ENCODE measurements around the gene FAM53A. TPM values are rescaled to one million over a fixed set of nuclear protein-coding genes. Genes with fewer than 3 reads are reported as not detected.
A peak's percentile ranks its signal among the peaks of the same experiment; 100 is the strongest.

Gene FAM53A
- polyA plus RNA-seq, 2 donors, result 1.2 to 1.3 TPM

DNA sequence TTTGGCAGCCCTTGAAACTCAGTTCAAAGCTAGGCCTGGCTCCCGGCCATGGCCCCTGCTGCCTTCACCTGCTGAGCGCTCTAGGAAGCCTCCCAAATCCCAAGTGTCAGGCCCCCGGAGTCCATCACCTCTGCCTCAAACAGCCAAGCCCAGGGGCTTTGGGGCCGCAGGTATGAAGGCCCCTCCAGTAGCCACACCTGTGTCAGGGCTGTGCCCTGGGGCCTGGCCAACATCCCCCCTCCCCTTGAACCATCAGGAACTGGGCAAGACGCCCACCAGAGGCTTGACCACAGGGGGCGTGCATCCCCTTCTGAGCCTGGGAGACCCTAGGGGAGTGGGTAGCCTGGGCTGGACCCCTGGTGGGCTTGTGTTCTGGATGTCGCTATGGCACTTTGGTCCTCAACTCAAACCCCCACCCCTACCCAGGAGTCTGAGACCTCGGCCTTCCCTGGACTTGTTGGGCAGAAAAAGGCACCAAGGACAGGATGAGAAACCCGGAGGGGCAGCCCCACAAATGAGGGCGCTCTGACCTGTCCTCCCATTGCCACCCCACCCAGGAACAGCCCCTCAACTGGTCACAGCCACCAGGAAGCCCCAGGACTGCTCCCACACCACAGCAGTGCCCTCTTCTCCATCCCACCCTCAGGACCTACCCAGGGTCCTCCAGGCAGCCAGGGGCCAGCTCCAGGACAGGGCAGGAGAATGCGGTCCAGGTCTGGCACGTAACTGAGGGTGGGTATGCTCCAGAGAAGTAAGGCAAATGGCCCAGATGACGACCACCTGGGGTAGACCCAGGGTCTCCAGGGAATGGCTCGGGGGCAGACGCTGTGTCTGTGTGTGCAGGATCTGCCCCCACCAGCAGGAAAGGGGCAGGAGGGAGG is 32.2 kb upstream of the FAM53A start:
- peaks cover 5 to 25% of the 10 kb centered on the region in 2 donors for H3K36me3 ChIP-seq (ENCODE audit: control insufficient read depth in 2 of 2, insufficient read depth in 2 of 2, low read length in 1 of 2)
- no peak overlapping the region for H3K27ac ChIP-seq (ENCODE audit: low read depth in 2 of 2, low read length in 1 of 2)
- H3K4me1 ChIP-seq (ENCODE audit: control insufficient read depth in 2 of 2, insufficient read depth in 2 of 2, low read length in 1 of 2), result peaks cover 13 to 30% of the 10 kb centered on the region in 2 donors
- no peaks in the 10 kb centered on the region for H3K9me3 ChIP-seq (ENCODE audit: control insufficient read depth in 2 of 2, insufficient read depth in 1 of 2, low read depth in 1 of 2, low read length in 1 of 2)
- no peaks in the 10 kb centered on the region for H3K27me3 ChIP-seq (ENCODE audit: control insufficient read depth in 1 of 2, insufficient read depth in 2 of 2, low read length in 2 of 2)
- 83 to 84% methylated on average over 15 of the region's 15 CpGs for WGBS, 2 donors
- H3K4me3 ChIP-seq (ENCODE audit: low read depth in 1 of 2, low read length in 2 of 2), result no peak overlapping the region

DNA sequence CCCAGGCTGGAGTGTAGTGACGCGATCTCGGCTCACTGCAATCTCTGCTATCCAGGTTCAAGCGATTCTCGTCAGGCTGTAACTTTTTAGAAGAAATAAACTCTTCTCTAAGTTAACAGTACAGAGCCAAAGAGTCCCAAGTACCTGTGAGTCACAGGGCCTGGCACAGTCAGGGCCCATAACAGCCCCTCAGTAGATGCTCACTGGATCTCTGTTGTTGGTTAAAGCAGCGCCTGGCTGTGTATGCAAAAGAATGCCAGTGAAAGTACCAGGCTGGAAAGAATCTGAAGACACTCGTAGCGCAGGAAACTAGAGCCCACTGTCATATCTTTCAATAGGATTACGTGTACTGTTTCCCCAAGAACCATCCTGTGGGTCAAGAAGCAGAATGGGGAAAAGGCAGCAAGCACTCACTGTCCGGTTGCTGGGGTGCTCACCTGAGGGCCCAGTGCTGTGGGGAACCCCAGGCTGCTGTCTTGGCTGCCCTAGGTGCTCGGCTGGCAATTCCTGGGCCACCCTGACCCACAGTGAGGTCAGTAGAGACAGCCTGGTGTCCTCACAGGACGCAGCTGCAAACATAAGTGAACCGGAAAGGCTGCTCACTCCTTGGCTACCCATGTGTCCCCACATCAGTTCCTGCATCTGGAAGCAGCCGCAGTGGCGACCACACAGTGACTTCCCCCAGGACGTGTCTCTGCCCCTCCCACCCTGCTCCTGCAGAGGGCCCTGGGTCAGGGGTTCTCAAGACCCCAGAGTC is 31.1 kb upstream of the FAM53A start:
- whole genome bisulfite sequencing, 2 donors, result 67 to 73% methylated on average over 16 of the region's 16 CpGs
- Histone ChIP-seq H3K27ac (ENCODE audit: low read depth in 2 of 2, low read length in 1 of 2) (no peak overlapping the region), H3K4me1 (ENCODE audit: control insufficient read depth in 2 of 2, insufficient read depth in 2 of 2, low read length in 1 of 2) (peaks cover 13 to 30% of the 10 kb centered on the region in 2 donors)

DNA sequence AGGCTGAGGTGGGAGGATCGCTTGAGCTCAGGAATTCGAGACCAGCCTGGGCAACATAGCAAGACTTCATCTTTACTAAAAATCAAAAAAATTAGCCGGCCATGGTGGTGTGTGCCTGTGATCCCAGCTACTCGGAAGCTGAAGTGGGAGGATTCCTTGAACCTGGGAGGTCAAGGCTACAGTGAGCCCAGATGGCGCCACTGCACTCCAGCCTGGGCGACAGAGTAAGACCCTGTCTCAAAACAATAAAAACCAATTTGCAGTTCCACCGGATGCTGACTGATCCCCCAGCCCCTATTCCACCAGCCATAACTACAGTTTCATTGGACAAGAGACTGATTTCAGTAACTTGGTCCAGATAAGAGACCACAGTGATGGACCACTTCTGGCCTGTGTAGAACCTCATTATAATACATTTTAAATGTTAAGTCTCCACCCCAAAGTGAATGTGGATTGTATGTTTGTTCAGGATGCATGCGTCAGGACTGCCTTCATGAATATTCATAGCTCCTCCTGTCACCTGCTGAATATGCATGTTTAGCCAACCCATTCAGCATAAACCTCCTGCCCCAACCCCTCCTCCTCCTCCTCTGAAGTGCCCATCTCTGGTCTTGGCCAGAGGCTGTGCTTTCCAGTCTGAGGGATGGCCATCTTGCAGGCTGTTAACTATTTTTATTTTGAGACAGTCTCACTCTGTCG is 30.3 kb upstream of the FAM53A start:
- Histone ChIP-seq H3K4me3 (ENCODE audit: low read depth in 1 of 2, low read length in 2 of 2) (no peak overlapping the region), H3K27ac (ENCODE audit: low read depth in 2 of 2, low read length in 1 of 2) (no peak overlapping the region), H3K4me1 (ENCODE audit: control insufficient read depth in 2 of 2, insufficient read depth in 2 of 2, low read length in 1 of 2) (peaks cover 8 to 23% of the 10 kb centered on the region in 2 donors), H3K36me3 (ENCODE audit: control insufficient read depth in 2 of 2, insufficient read depth in 2 of 2, low read length in 1 of 2) (peaks cover 5 to 27% of the 10 kb centered on the region in 2 donors), H3K9me3 (ENCODE audit: control insufficient read depth in 2 of 2, insufficient read depth in 1 of 2, low read depth in 1 of 2, low read length in 1 of 2) (no peaks in the 10 kb centered on the region), H3K27me3 (ENCODE audit: control insufficient read depth in 1 of 2, insufficient read depth in 2 of 2, low read length in 2 of 2) (no peaks in the 10 kb centered on the region)
- 67 to 68% methylated on average over 9 of the region's 9 CpGs for WGBS, 2 donors

More for the DNA sequence above, 31.1 kb upstream of the FAM53A start:
- no peak overlapping the region for H3K4me3 ChIP-seq (ENCODE audit: low read depth in 1 of 2, low read length in 2 of 2)
- peaks cover 5 to 25% of the 10 kb centered on the region in 2 donors for H3K36me3 ChIP-seq (ENCODE audit: control insufficient read depth in 2 of 2, insufficient read depth in 2 of 2, low read length in 1 of 2)
- H3K27me3 ChIP-seq (ENCODE audit: control insufficient read depth in 1 of 2, insufficient read depth in 2 of 2, low read length in 2 of 2), result no peaks in the 10 kb centered on the region
- H3K9me3 ChIP-seq (ENCODE audit: control insufficient read depth in 2 of 2, insufficient read depth in 1 of 2, low read depth in 1 of 2, low read length in 1 of 2), result no peaks in the 10 kb centered on the region

GRCh38 chr4:1713003-1713851 is 29.1 kb upstream of the FAM53A start:
- Histone ChIP-seq H3K9me3 (ENCODE audit: control insufficient read depth in 2 of 2, insufficient read depth in 1 of 2, low read depth in 1 of 2, low read length in 1 of 2) (no peaks in the 10 kb centered on the region), H3K4me3 (ENCODE audit: low read depth in 1 of 2, low read length in 2 of 2) (peak overlapping the region; percentile 73 to 87), H3K27me3 (ENCODE audit: control insufficient read depth in 1 of 2, insufficient read depth in 2 of 2, low read length in 2 of 2) (no peaks in the 10 kb centered on the region), H3K27ac (ENCODE audit: low read depth in 2 of 2, low read length in 1 of 2) (peak overlapping the region; percentile 99 to 100), H3K4me1 (ENCODE audit: control insufficient read depth in 2 of 2, insufficient read depth in 2 of 2, low read length in 1 of 2) (peaks cover 8 to 19% of the 10 kb centered on the region in 2 donors), H3K36me3 (ENCODE audit: control insufficient read depth in 2 of 2, insufficient read depth in 2 of 2, low read length in 1 of 2) (peaks cover 2 to 25% of the 10 kb centered on the region in 2 donors)
- 17% methylated on average over 35 of the region's 35 CpGs for WGBS, 2 donors

GRCh38 chr4:1712216-1713002 is 28.3 kb upstream of the FAM53A start, which contains the start of gene SLBP:
SLBP (minus strand) TSS chr4:1712319; CDS start chr4:1712188, 131 bp downstream.
- peaks cover 2 to 17% of the 10 kb centered on the region in 2 donors for H3K36me3 ChIP-seq (ENCODE audit: control insufficient read depth in 2 of 2, insufficient read depth in 2 of 2, low read length in 1 of 2)
- H3K4me1 ChIP-seq (ENCODE audit: control insufficient read depth in 2 of 2, insufficient read depth in 2 of 2, low read length in 1 of 2), result peaks cover 3 to 11% of the 10 kb centered on the region in 2 donors
- H3K27ac ChIP-seq (ENCODE audit: low read depth in 2 of 2, low read length in 1 of 2), result peak within 1 kb of the TSS; percentile 99 to 100
- H3K4me3 ChIP-seq (ENCODE audit: low read depth in 1 of 2, low read length in 2 of 2), result peak within 1 kb of the TSS; percentile 73 to 87
- no peaks in the 10 kb centered on the region for H3K9me3 ChIP-seq (ENCODE audit: control insufficient read depth in 2 of 2, insufficient read depth in 1 of 2, low read depth in 1 of 2, low read length in 1 of 2)
- WGBS, 2 donors, result 0 to 1% methylated on average over 85 to 98 of the region's 98 CpGs
- H3K27me3 ChIP-seq (ENCODE audit: control insufficient read depth in 1 of 2, insufficient read depth in 2 of 2, low read length in 2 of 2), result no peaks in the 10 kb centered on the region

DNA sequence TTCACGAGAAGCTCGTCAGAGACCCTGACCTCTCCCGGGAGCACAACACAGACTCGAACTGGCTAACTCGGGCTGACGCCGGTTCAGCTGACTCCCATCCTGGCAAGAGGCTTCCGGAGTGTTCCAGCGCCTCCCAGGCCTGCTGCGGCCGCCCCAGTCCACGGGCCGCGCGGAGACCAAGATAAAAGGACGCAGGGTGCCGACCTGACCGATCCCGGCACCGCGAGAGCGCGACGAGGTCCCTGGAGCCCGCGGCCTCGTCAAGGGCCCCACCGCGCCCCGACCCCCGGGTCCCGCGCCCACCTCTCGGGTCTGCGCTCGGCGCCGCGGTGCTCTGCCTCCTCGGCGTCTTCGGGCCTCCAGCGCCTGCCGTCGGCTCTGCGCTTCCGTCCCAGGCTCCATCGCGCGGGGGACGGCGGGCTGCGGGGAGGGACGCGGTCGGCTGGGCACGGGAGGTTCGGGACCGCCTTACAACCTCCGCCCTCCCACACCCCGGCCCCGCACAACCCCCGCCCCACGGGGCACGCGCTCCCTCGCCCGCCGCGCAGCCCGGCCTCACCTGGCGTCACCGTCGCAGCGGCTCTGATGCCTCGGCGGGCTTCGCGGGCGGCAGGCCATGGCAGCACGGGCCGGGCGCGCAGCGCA is 27.6 kb upstream of the FAM53A start:
- Histone ChIP-seq H3K27ac (ENCODE audit: low read depth in 2 of 2, low read length in 1 of 2) (peak overlapping the region; percentile 99 to 100), H3K9me3 (ENCODE audit: control insufficient read depth in 2 of 2, insufficient read depth in 1 of 2, low read depth in 1 of 2, low read length in 1 of 2) (no peaks in the 10 kb centered on the region), H3K27me3 (ENCODE audit: control insufficient read depth in 1 of 2, insufficient read depth in 2 of 2, low read length in 2 of 2) (no peaks in the 10 kb centered on the region), H3K36me3 (ENCODE audit: control insufficient read depth in 2 of 2, insufficient read depth in 2 of 2, low read length in 1 of 2) (peaks cover 2 to 10% of the 10 kb centered on the region in 2 donors), H3K4me3 (ENCODE audit: low read depth in 1 of 2, low read length in 2 of 2) (peak overlapping the region; percentile 73 to 87), H3K4me1 (ENCODE audit: control insufficient read depth in 2 of 2, insufficient read depth in 2 of 2, low read length in 1 of 2) (peaks cover 3 to 11% of the 10 kb centered on the region in 2 donors)
- 0% methylated on average over 81 to 85 of the region's 85 CpGs for WGBS, 2 donors

GRCh38 chr4:1711055-1711570 is 27.0 kb upstream of the FAM53A start:
- Histone ChIP-seq H3K36me3 (ENCODE audit: control insufficient read depth in 2 of 2, insufficient read depth in 2 of 2, low read length in 1 of 2) (peaks cover under 1 to 10% of the 10 kb centered on the region in 2 donors), H3K4me3 (ENCODE audit: low read depth in 1 of 2, low read length in 2 of 2) (peak overlapping the region; percentile 73 to 87), H3K27me3 (ENCODE audit: control insufficient read depth in 1 of 2, insufficient read depth in 2 of 2, low read length in 2 of 2) (no peaks in the 10 kb centered on the region), H3K27ac (ENCODE audit: low read depth in 2 of 2, low read length in 1 of 2) (peak overlapping the region; percentile 99 to 100), H3K9me3 (ENCODE audit: control insufficient read depth in 2 of 2, insufficient read depth in 1 of 2, low read depth in 1 of 2, low read length in 1 of 2) (no peaks in the 10 kb centered on the region), H3K4me1 (ENCODE audit: control insufficient read depth in 2 of 2, insufficient read depth in 2 of 2, low read length in 1 of 2) (peaks cover 3 to 11% of the 10 kb centered on the region in 2 donors)
- 7 to 11% methylated on average over 22 of the region's 22 CpGs for WGBS, 2 donors

DNA sequence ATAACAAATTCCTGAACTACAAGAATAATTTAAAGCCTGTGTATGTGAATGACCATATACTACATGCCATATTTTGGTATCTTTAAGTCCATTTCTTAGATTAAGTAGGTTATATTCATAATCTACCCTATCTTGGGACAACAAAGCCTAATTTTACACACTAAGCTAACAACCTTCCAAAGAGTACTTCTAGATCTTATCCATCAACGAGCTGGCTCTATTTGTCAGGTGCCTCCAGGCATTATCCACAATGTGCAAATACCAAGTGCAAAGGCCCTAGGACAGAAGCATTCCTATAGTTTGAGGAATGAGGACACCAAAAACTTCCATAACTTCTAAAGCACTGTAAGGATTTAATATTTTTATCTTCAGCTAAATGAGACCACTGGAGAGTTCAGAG is 24.5 kb upstream of the FAM53A start:
- Histone ChIP-seq H3K27ac (ENCODE audit: low read depth in 2 of 2, low read length in 1 of 2) (no peak overlapping the region), H3K36me3 (ENCODE audit: control insufficient read depth in 2 of 2, insufficient read depth in 2 of 2, low read length in 1 of 2) (peaks cover 7 to 11% of the 10 kb centered on the region in 2 donors), H3K4me1 (ENCODE audit: control insufficient read depth in 2 of 2, insufficient read depth in 2 of 2, low read length in 1 of 2) (peaks cover 3 to 5% of the 10 kb centered on the region in 2 donors), H3K9me3 (ENCODE audit: control insufficient read depth in 2 of 2, insufficient read depth in 1 of 2, low read depth in 1 of 2, low read length in 1 of 2) (no peaks in the 10 kb centered on the region), H3K4me3 (ENCODE audit: low read depth in 1 of 2, low read length in 2 of 2) (no peak overlapping the region), H3K27me3 (ENCODE audit: control insufficient read depth in 1 of 2, insufficient read depth in 2 of 2, low read length in 2 of 2) (no peaks in the 10 kb centered on the region)
- 18 to 19% methylated on average over 1 of the region's 1 CpG for WGBS, 2 donors

Data from esophagus (tissue), 2 donors.